Spleen (tissue), 7 donors: ENCODE measurements around the gene PITHD1.

Experiments
- POLR2A ChIP-seq, 3 donors: fragments of 450-650 bp; IDR thresholded peaks; one replicate each; pipeline ENCODE4 v1.5.1; 2017; ENCODE audit warnings: antibody characterized with exemption in 3 of 3, mild to moderate bottlenecking in 1 of 3
- POLR2AphosphoS5 ChIP-seq, 3 donors: sonication (generic); formaldehyde crosslinking; IDR thresholded peaks; one replicate each; pipeline ENCODE4 v1.5.1; 2017; ENCODE audit warnings: antibody characterized with exemption in 3 of 3
- TF ChIP-seq, protein P1 (sequence below), 11 experiments: fragments of 200-600 bp in 7 of 11; fragments of 450-650 bp in 4 of 11; sonication (generic) in 4 of 11; IDR thresholded peaks in 8 of 11; conservative IDR thresholded peaks in 3 of 11; 1 replicate in 7 of 11; 2 replicates in 4 of 11; pipeline versions ENCODE4 v1.4.0 to v1.8.0; 2016 to 2021; ENCODE audit warnings: antibody characterized with exemption in 11 of 11, inconsistent platforms in 4 of 11, mild to moderate bottlenecking in 1 of 11
- donor health status: DM: no; HTN: no; CAD: no; lungs with moderate emphysema.
- donor health status: DM: no; HTN: no; CAD: no.
- donor health status: DM: no; HTN: no; CAD: no.

DNA sequence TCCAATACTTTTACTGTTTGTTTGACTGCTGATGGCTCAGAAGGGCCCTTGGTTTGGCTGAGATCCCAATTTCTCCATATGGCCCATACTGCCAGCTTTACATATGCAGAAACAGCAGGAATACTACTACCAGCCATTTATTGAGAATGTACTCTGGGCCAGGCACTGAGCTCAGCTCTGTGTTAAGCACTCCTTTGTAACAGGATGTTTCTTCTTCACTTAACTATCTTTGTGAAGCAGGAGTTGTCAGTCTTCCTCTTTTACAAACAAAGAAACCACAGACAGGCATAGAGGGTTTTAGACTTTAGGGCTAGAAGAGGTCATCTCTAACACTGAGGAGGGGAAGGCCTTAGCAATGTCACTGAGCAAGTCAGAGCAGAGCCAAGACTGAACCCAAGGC is 38.7 kb downstream of the PITHD1 start:
- TF ChIP-seq, protein P1, sequence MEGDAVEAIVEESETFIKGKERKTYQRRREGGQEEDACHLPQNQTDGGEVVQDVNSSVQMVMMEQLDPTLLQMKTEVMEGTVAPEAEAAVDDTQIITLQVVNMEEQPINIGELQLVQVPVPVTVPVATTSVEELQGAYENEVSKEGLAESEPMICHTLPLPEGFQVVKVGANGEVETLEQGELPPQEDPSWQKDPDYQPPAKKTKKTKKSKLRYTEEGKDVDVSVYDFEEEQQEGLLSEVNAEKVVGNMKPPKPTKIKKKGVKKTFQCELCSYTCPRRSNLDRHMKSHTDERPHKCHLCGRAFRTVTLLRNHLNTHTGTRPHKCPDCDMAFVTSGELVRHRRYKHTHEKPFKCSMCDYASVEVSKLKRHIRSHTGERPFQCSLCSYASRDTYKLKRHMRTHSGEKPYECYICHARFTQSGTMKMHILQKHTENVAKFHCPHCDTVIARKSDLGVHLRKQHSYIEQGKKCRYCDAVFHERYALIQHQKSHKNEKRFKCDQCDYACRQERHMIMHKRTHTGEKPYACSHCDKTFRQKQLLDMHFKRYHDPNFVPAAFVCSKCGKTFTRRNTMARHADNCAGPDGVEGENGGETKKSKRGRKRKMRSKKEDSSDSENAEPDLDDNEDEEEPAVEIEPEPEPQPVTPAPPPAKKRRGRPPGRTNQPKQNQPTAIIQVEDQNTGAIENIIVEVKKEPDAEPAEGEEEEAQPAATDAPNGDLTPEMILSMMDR (IDR thresholded peaks at IDR 0.05 in 8 of 11, conservative IDR thresholded peaks at IDR 0.05 in 3 of 11), result no peak
- TF ChIP-seq POLR2A (IDR thresholded peaks at IDR 0.05), result no peak
- TF ChIP-seq POLR2AphosphoS5 (IDR thresholded peaks at IDR 0.05), result no peak
